SK-N-MC (cell line): ENCODE measurements around the gene TNFAIP2.

ENCODE experiments used
- EZH2 ChIP-seq: fragments of 200-600 bp; sonication (generic); IDR thresholded peaks from one replicate; pipeline ENCODE4 v1.6.1; 2017; ENCODE audit warnings: antibody characterized with exemption
- FOXP2 ChIP-seq: optimal IDR thresholded peaks from 2 replicates; pipeline ENCODE3; 2011; ENCODE audit warnings: mild to moderate bottlenecking, moderate library complexity; ENCODE audit not compliant: insufficient read depth; ENCODE audit errors: extremely low read length, control extremely low read depth
- POLR2AphosphoS5 ChIP-seq: IDR thresholded peaks from 2 replicates; pipeline ENCODE4 v1.6.1; 2012; ENCODE audit warnings: mild to moderate bottlenecking, low read depth, low read length, borderline replicate concordance

GRCh38 chr14:103178521-103178920 lies 55.3 kb downstream of the TNFAIP2 start:
- no peak for TF ChIP-seq EZH2
- TF ChIP-seq POLR2AphosphoS5, result no peak
- no peak for TF ChIP-seq FOXP2
